ENCODE data around the gene CEP295NL. TPM values are rescaled to one million over a fixed set of nuclear protein-coding genes. Genes with fewer than 3 reads are reported as not detected.
A peak's percentile ranks its signal among the peaks of the same experiment; 100 is the strongest.

CEP295NL gene
- total and polyA plus RNA-seq, 2 of the 8 experiments (the other 6 are each of a cell fraction or from before 2014, with no cell fraction given), result 0.06 to 2.0 TPM

GRCh38 chr17:78878261-78878660, 24.7 kb downstream of the CEP295NL start:
- H2AK5ac ChIP-seq (ENCODE audit: low read depth, low read length), result 0 out of 2 replicates have a peak overlapping the region, but pooled peaks have one; percentile 75
- no peak overlapping the region for H3K9ac ChIP-seq (replicated peaks in 1 of 4; ENCODE audit: extremely low read depth in 1 of 4, low read depth in 3 of 4, low read length in 3 of 4)
- no peak overlapping the region for H3K4me2 ChIP-seq (ENCODE audit: insufficient read depth in 1 of 2, low read depth in 2 of 2, low read length in 2 of 2)
- no peak overlapping the region for H2BK5ac ChIP-seq (ENCODE audit: low read depth, low read length)
- no peak overlapping the region for H2AFZ ChIP-seq (ENCODE audit: low read length)
- H3K4me1 ChIP-seq (replicated peaks in 1 of 4; ENCODE audit: control insufficient read depth in 3 of 4, insufficient read depth in 4 of 4, low read length in 3 of 4), result peaks cover 0 to 16% (median 8%) of the 10 kb centered on the region in 4 experiments; a peak in 5 of 7 replicates
- no peak overlapping the region for H2BK120ac ChIP-seq (replicated peaks; ENCODE audit: low read depth, low read length)
- FAIRE-seq, result no peak
- ChIA-PET POLR2A (ENCODE audit: partially characterized antibody) (interaction anchor here (0.6 to 1.4 kb wide), 2 partner anchors 9 to 22 kb away, joined by 3 to 4 read pairs; no protein-coding TSS in a partner anchor), CTCF (ENCODE audit: partially characterized antibody) (interaction anchor here (0.6 to 6.3 kb wide), 5 partner anchors 18 to 169 kb away, joined by 3 to 30 read pairs (median 3); no protein-coding TSS in a partner anchor)
- WGBS, 2 experiments (ENCODE audit: extremely low coverage in 1 of 2, insufficient coverage in 1 of 2, insufficient read length in 1 of 2, insufficient replicate concordance in 2 of 2, low coverage in 1 of 2, low lambda C conversion rate in 2 of 2, missing lambda C conversion rate in 1 of 2), result 92% methylated on average over 15 of the region's 15 CpGs; no CpG with 5 or more reads in 1 of the 2 experiments
- DNase-seq (ENCODE audit: low read depth in 1 of 2, low spot score in 2 of 2), result no peak
- H3K79me2 ChIP-seq (ENCODE audit: control insufficient read depth in 1 of 2, insufficient read depth in 2 of 2, low read length in 2 of 2), result peaks cover 0 to 11% of the 10 kb centered on the region in 2 experiments; a peak in 1 of 4 replicates
- H3K4ac ChIP-seq (replicated peaks; ENCODE audit: insufficient read length, low read depth, low read length), result no peak overlapping the region
- H4K5ac ChIP-seq (ENCODE audit: insufficient read length, low read depth, low read length), result no peak overlapping the region
- H2BK12ac ChIP-seq (ENCODE audit: low read depth, low read length), result no peak overlapping the region
- peaks cover 2 to 8% of the 10 kb centered on the region in 2 experiments for H4K20me1 ChIP-seq (replicated peaks in 1 of 2; ENCODE audit: control insufficient read depth in 1 of 2, insufficient read depth in 2 of 2, low read length in 2 of 2)
- H3K23ac ChIP-seq (ENCODE audit: insufficient read length), result no peak overlapping the region
- no peak overlapping the region for H2BK15ac ChIP-seq (ENCODE audit: low read length)
- H3K27me3 ChIP-seq (replicated peaks in 1 of 4; ENCODE audit: control insufficient read depth in 3 of 4, extremely low read depth in 1 of 4, insufficient read depth in 3 of 4, low read length in 3 of 4), result no peaks in the 10 kb centered on the region
- H3K14ac ChIP-seq (ENCODE audit: insufficient read length), result no peak overlapping the region
- H3K36me3 ChIP-seq (ENCODE audit: control insufficient read depth in 2 of 4, insufficient read depth in 4 of 4, low read length in 3 of 4), result peaks cover 0 to 2% (median 0%) of the 10 kb centered on the region in 4 experiments; a peak in 2 of 8 replicates
- H3K4me3 ChIP-seq (ENCODE audit: extremely low read depth in 1 of 4, insufficient read depth in 2 of 4, low read depth in 3 of 4, low read length in 4 of 4), result no peak overlapping the region
- no peak overlapping the region for H3K56ac ChIP-seq (replicated peaks; ENCODE audit: insufficient read length, low read depth, low read length)
- no peaks in the 10 kb centered on the region; the same call in 1 of the 2 replicates for H3K79me1 ChIP-seq (ENCODE audit: low read depth, low read length)
- H3K27ac ChIP-seq (ENCODE audit: low read depth, low read length), result no peak overlapping the region
- no peak overlapping the region for H4K91ac ChIP-seq (replicated peaks; ENCODE audit: insufficient read length, low read length)
- no peak overlapping the region; the same call in 1 of the 2 replicates for H3K18ac ChIP-seq (ENCODE audit: extremely low read depth, low read length)
- H4K8ac ChIP-seq (ENCODE audit: extremely low read depth, insufficient read depth, low read length), result no peak overlapping the region; the same call in 1 of the 2 replicates
- no peaks in the 10 kb centered on the region for H3K9me3 ChIP-seq (ENCODE audit: insufficient read depth in 2 of 2, low read depth in 1 of 2, low read length in 1 of 2)
- no peak overlapping the region for H2BK20ac ChIP-seq (ENCODE audit: low read length)
- H3K23me2 ChIP-seq (ENCODE audit: low read depth, low read length), result no peaks in the 10 kb centered on the region
- no peak for TF ChIP-seq CTBP2 (IDR thresholded peaks at IDR 0.05; ENCODE audit: borderline replicate concordance, insufficient read depth, insufficient read length, low read length)
- no peak for TF ChIP-seq SUZ12 (IDR thresholded peaks at IDR 0.05; ENCODE audit: low read length)
- no peak for TF ChIP-seq HDAC6 (IDR thresholded peaks at IDR 0.05; ENCODE audit: low read depth, low read length)
- TF ChIP-seq SP2 (IDR thresholded peaks at IDR 0.05; ENCODE audit: low read length), result no peak
- TF ChIP-seq CBX5 (IDR thresholded peaks at IDR 0.05; ENCODE audit: low read depth, low read length), result no peak
- TF ChIP-seq EGR1 (IDR thresholded peaks at IDR 0.05; ENCODE audit: borderline replicate concordance, low read depth, low read length), result no peak
- no peak for TF ChIP-seq CHD1 (IDR thresholded peaks at IDR 0.05; ENCODE audit: low read depth, low read length)
- no peak for TF ChIP-seq RXRA (IDR thresholded peaks at IDR 0.05; ENCODE audit: insufficient read depth, low read depth, low read length)
- no peak for TF ChIP-seq SAP30 (IDR thresholded peaks at IDR 0.05; ENCODE audit: insufficient read depth, insufficient replicate concordance, low read length)
- TF ChIP-seq KDM1A (IDR thresholded peaks at IDR 0.05; ENCODE audit: borderline replicate concordance, low read length), result no peak
- no peak for TF ChIP-seq EZH2 (IDR thresholded peaks at IDR 0.05; ENCODE audit: low read depth, low read length, severe bottlenecking)
- TF ChIP-seq RFX5 (IDR thresholded peaks at IDR 0.05; ENCODE audit: borderline replicate concordance, low read depth, low read length), result no peak
- no peak for TF ChIP-seq EP300 (IDR thresholded peaks at IDR 0.05; ENCODE audit: borderline replicate concordance in 1 of 2, low read depth in 2 of 2, low read length in 2 of 2)

Data from H1 (cell line).